ENCODE data around the gene RNF123. TPM values are rescaled to one million over a fixed set of nuclear protein-coding genes. Genes with fewer than 3 reads are reported as not detected.

The RNF123 gene
- total and polyA plus RNA-seq, 2 donors (not counting 1 experiment from before 2014, with no cell fraction given), result 51.8 to 69.0 TPM

DNA sequence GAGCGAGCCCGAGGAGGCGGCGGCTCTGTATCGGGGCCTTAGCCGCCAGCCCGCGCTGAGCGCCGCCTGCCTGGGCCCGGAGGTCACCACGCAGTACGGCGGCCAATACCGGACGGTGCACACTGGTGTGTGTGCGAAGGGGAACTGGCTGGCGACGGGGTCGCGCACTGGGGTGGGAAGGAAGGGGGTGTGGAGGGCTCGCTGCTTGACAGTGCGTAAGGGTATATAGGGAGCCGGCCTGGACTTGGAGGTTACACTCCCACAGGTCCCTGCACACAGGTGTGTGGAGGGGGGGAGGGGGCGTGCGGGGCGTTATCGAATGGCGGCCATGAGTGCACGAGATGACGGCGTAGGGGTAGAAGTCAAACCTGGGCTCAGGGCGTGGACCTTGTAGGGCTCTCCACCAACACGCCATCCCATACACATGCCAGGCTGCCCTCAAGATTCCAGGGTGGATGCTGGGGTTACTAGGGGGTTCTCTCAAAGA lies 14.8 kb upstream of the RNF123 start:
- Mint-ChIP-seq H3K4me1 (peaks cover 30% of the 10 kb centered on the region), H3K27me3 (no peaks in the 10 kb centered on the region), H3K4me3 (peak overlapping the region; percentile 99), H3K9me3 (ENCODE audit: insufficient read depth) (no peaks in the 10 kb centered on the region), H3K27ac (peak overlapping the region; percentile 98)
- H3K79me2 ChIP-seq (ENCODE audit: control insufficient read depth, insufficient read depth, low read length), result peaks cover 20% of the 10 kb centered on the region
- H3K4me1 ChIP-seq (ENCODE audit: control insufficient read depth in 2 of 2, insufficient read depth in 2 of 2, low read length in 2 of 2), result peaks cover 13 to 18% of the 10 kb centered on the region in 2 donors
- peaks cover 0 to 5% (median 0%) of the 10 kb centered on the region in 3 donors for H3K9me3 ChIP-seq (ENCODE audit: control extremely low read depth in 1 of 3, control insufficient read depth in 2 of 3, insufficient read depth in 1 of 3, low read length in 2 of 3)
- TF ChIP-seq EZH2 (IDR thresholded peaks at IDR 0.05; ENCODE audit: borderline replicate concordance, insufficient read depth, low read depth, low read length, poor library complexity, severe bottlenecking), result no peak
- TF ChIP-seq, protein P1, sequence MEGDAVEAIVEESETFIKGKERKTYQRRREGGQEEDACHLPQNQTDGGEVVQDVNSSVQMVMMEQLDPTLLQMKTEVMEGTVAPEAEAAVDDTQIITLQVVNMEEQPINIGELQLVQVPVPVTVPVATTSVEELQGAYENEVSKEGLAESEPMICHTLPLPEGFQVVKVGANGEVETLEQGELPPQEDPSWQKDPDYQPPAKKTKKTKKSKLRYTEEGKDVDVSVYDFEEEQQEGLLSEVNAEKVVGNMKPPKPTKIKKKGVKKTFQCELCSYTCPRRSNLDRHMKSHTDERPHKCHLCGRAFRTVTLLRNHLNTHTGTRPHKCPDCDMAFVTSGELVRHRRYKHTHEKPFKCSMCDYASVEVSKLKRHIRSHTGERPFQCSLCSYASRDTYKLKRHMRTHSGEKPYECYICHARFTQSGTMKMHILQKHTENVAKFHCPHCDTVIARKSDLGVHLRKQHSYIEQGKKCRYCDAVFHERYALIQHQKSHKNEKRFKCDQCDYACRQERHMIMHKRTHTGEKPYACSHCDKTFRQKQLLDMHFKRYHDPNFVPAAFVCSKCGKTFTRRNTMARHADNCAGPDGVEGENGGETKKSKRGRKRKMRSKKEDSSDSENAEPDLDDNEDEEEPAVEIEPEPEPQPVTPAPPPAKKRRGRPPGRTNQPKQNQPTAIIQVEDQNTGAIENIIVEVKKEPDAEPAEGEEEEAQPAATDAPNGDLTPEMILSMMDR (IDR thresholded peaks at IDR 0.05), result no peak
- H2AFZ ChIP-seq (ENCODE audit: insufficient read depth, low read depth, low read length, poor library complexity, severe bottlenecking), result peak overlapping the region; percentile 92
- H3K4me2 ChIP-seq (replicated peaks; ENCODE audit: low read depth, low read length, poor library complexity, severe bottlenecking), result peak overlapping the region; percentile 92
- intact Hi-C loops (cut with micrococcal nuclease), result loop anchor here (1.0 to 5.0 kb wide), 11 partner anchors 15 to 580 kb away; partner anchors contain the start of genes AMIGO3, DAG1, GNAI2 and IP6K1
- peaks cover 28% of the 10 kb centered on the region for H4K20me1 ChIP-seq (ENCODE audit: control insufficient read depth, insufficient read depth, low read length, poor library complexity, severe bottlenecking)
- DNase-seq (no peak), ATAC-seq (ENCODE audit: low read depth) (peak; percentile 5)
- no peaks in the 10 kb centered on the region for H3K27me3 ChIP-seq (replicated peaks in 1 of 4; ENCODE audit: control extremely low read depth in 1 of 4, control insufficient read depth in 3 of 4, insufficient read depth in 4 of 4, low read length in 3 of 4)
- peak overlapping the region; percentile 77 for H3K9ac ChIP-seq (ENCODE audit: low read length)
- ChIA-PET CTCF (interaction anchor here (0.6 to 1.9 kb wide), 2 partner anchors 135 to 605 kb away, joined by 3 to 6 read pairs; no protein-coding TSS in a partner anchor), POLR2A (no interaction called here)
- H3K4me3 ChIP-seq (ENCODE audit: control extremely low read depth in 1 of 5, extremely low read depth in 1 of 5, insufficient read depth in 1 of 5, low read depth in 2 of 5, low read length in 4 of 5), result peak overlapping the region; percentile 51 to 84 (median 73)
- WGBS (ENCODE audit: insufficient coverage), result under 1% methylated on average over 22 of the region's 34 CpGs
- peak overlapping the region in 1 of 2 donors; percentile 94 for H3K27ac ChIP-seq (ENCODE audit: low read length in 2 of 2)
- peaks cover 0 to 38% of the 10 kb centered on the region in 2 experiments for H3K36me3 ChIP-seq (replicated peaks in 1 of 2; ENCODE audit: control extremely low read depth in 1 of 2, control insufficient read depth in 1 of 2, extremely low read depth in 1 of 2, insufficient read depth in 2 of 2, low read length in 1 of 2)

DNA sequence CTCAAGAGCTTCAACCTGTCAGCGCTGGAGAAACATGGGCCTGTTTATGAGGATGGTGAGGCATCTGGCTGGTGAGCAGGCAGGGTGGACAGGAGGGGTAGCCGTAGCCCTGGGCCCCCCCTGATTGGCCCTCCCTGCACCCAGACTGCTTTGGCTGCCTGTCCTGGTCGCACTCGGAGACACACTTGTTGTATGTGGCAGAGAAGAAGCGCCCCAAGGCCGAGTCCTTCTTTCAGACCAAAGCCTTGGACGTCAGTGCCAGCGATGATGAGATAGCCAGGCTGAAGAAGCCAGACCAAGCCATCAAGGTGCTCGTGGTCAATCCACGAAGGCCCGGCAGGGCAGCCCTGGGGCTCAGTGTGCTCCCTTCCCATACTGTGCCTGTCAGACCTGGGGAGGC lies 13.4 kb upstream of the RNF123 start:
- no peak for TF ChIP-seq EZH2 (IDR thresholded peaks at IDR 0.05; ENCODE audit: borderline replicate concordance, insufficient read depth, low read depth, low read length, poor library complexity, severe bottlenecking)
- TF ChIP-seq, protein P1 (IDR thresholded peaks at IDR 0.05), result no peak
- Histone ChIP-seq H3K79me2 (ENCODE audit: control insufficient read depth, insufficient read depth, low read length) (peaks cover 20% of the 10 kb centered on the region), H3K9ac (ENCODE audit: low read length) (no peak overlapping the region), H3K27me3 (replicated peaks in 1 of 4; ENCODE audit: control extremely low read depth in 1 of 4, control insufficient read depth in 3 of 4, insufficient read depth in 4 of 4, low read length in 3 of 4) (no peaks in the 10 kb centered on the region), H3K9me3 (ENCODE audit: control extremely low read depth in 1 of 3, control insufficient read depth in 2 of 3, insufficient read depth in 1 of 3, low read length in 2 of 3) (peaks cover 0 to 5% (median 0%) of the 10 kb centered on the region in 3 donors), H4K20me1 (ENCODE audit: control insufficient read depth, insufficient read depth, low read length, poor library complexity, severe bottlenecking) (peaks cover 34% of the 10 kb centered on the region), H3K4me3 (ENCODE audit: control extremely low read depth in 1 of 5, extremely low read depth in 1 of 5, insufficient read depth in 1 of 5, low read depth in 2 of 5, low read length in 4 of 5) (no peak overlapping the region), H3K27ac (ENCODE audit: low read length in 2 of 2) (no peak overlapping the region), H2AFZ (ENCODE audit: insufficient read depth, low read depth, low read length, poor library complexity, severe bottlenecking) (no peak overlapping the region), H3K4me1 (ENCODE audit: control insufficient read depth in 2 of 2, insufficient read depth in 2 of 2, low read length in 2 of 2) (peaks cover 13 to 18% of the 10 kb centered on the region in 2 donors), H3K4me2 (replicated peaks; ENCODE audit: low read depth, low read length, poor library complexity, severe bottlenecking) (no peak overlapping the region), H3K36me3 (replicated peaks in 1 of 2; ENCODE audit: control extremely low read depth in 1 of 2, control insufficient read depth in 1 of 2, extremely low read depth in 1 of 2, insufficient read depth in 2 of 2, low read length in 1 of 2) (peaks cover 0 to 51% of the 10 kb centered on the region in 2 experiments)
- CTCF ChIA-PET, result interaction anchor here (1.9 kb wide), 1 partner anchor 136 kb away, joined by 6 read pairs; no protein-coding TSS in a partner anchor
- peaks cover 30% of the 10 kb centered on the region for H3K4me1 Mint-ChIP-seq
- H3K4me3 Mint-ChIP-seq, result peak overlapping the region; percentile 44
- intact Hi-C loops (cut with micrococcal nuclease), result no loop called here
- no peak for ATAC-seq (ENCODE audit: low read depth)
- WGBS (ENCODE audit: insufficient coverage), result 99% methylated on average over 11 of the region's 11 CpGs
- H3K9me3 Mint-ChIP-seq (ENCODE audit: insufficient read depth), result no peaks in the 10 kb centered on the region
- H3K27me3 Mint-ChIP-seq, result no peaks in the 10 kb centered on the region
- DNase-seq, result no peak
- H3K27ac Mint-ChIP-seq, result no peak overlapping the region
- POLR2A ChIA-PET, result no interaction called here
